Astrocyte (in vitro differentiated cells and primary cell): ENCODE measurements around the gene PKP3. TPM values are rescaled to one million over a fixed set of nuclear protein-coding genes. Genes with fewer than 3 reads are reported as not detected.
A peak's percentile ranks its signal among the peaks of the same experiment; 100 is the strongest.
"Not testable (repeated sequence)": the region's sequence is repeated elsewhere in the genome, so short reads cannot be mapped to it uniquely, and the experiment has no call there.

Experiments
- DNase-seq: peaks from one replicate; pipeline ENCODE4 v3.0.0-alpha.2; 2010; ENCODE audit warnings: low read depth
- FAIRE-seq: peaks from 2 replicates; lab custom pipeline; 2011; peaks lifted over from hg19 to GRCh38; lab: Jason Lieb, UNC
- H2AFZ ChIP-seq: 2 replicates; pipeline ENCODE4 v1.6.0; 2012; ENCODE audit warnings: low read depth, low read length, inconsistent platforms
- H3K27ac ChIP-seq: 2 replicates; pipeline ENCODE4 v1.5.1; 2011; ENCODE audit warnings: low read depth, low read length, inconsistent platforms
- H3K27me3 ChIP-seq: 2 replicates; pipeline ENCODE4 v1.6.0; 2011; ENCODE audit warnings: low read length, inconsistent platforms; ENCODE audit not compliant: insufficient read depth
- H3K36me3 ChIP-seq: 2 replicates; pipeline ENCODE4 v1.5.1; 2011; ENCODE audit warnings: low read length, inconsistent platforms; ENCODE audit not compliant: insufficient read depth
- H3K4me1 ChIP-seq: 2 replicates; pipeline ENCODE4 v1.5.1; 2011; ENCODE audit warnings: low read length, inconsistent platforms; ENCODE audit not compliant: insufficient read depth
- H3K4me2 ChIP-seq: 2 replicates; pipeline ENCODE4 v1.6.0; 2012; ENCODE audit warnings: low read length, inconsistent platforms
- H3K4me3 ChIP-seq: 2 replicates; pipeline ENCODE4 v1.5.1; 2011; ENCODE audit warnings: low read depth, mild to moderate bottlenecking, low read length, inconsistent platforms; ENCODE audit not compliant: insufficient read depth
- H3K79me2 ChIP-seq: 2 replicates; pipeline ENCODE4 v1.6.0; 2012; ENCODE audit warnings: mild to moderate bottlenecking, low read length, inconsistent platforms; ENCODE audit not compliant: insufficient read depth
- H3K9ac ChIP-seq: 2 replicates; pipeline ENCODE4 v1.6.0; 2012; ENCODE audit warnings: mild to moderate bottlenecking, low read length, inconsistent platforms
- H3K9me3 ChIP-seq: 2 replicates; pipeline ENCODE4 v1.5.1; 2012; ENCODE audit warnings: low read depth, mild to moderate bottlenecking, low read length, inconsistent platforms; ENCODE audit not compliant: insufficient read depth
- H4K20me1 ChIP-seq: 2 replicates; pipeline ENCODE4 v1.6.0; 2012; ENCODE audit warnings: low read length, inconsistent platforms; ENCODE audit not compliant: insufficient read depth
- H3K27ac Mint-ChIP-seq: one replicate; pipeline ENCODE4 v1.8.0; 2021; ENCODE audit warnings: mild to moderate bottlenecking, mixed read lengths; ENCODE audit not compliant: unreplicated experiment
- H3K27me3 Mint-ChIP-seq: one replicate; pipeline ENCODE4 v1.8.0; 2021; ENCODE audit warnings: low read depth, mixed read lengths; ENCODE audit not compliant: unreplicated experiment
- H3K36me3 Mint-ChIP-seq: one replicate; pipeline ENCODE4 v1.8.0; 2021; ENCODE audit warnings: low read depth, mixed read lengths; ENCODE audit not compliant: unreplicated experiment
- H3K4me1 Mint-ChIP-seq: one replicate; pipeline ENCODE4 v1.8.0; 2021; ENCODE audit warnings: low read depth, mixed read lengths; ENCODE audit not compliant: unreplicated experiment
- H3K4me3 Mint-ChIP-seq: one replicate; pipeline ENCODE4 v1.8.0; 2021; ENCODE audit warnings: mild to moderate bottlenecking, moderate library complexity, mixed read lengths; ENCODE audit not compliant: unreplicated experiment
- H3K9me3 Mint-ChIP-seq: one replicate; pipeline ENCODE4 v1.8.0; 2021; ENCODE audit warnings: mild to moderate bottlenecking, mixed read lengths; ENCODE audit not compliant: unreplicated experiment
- CTCF ChIP-seq: IDR thresholded peaks from 2 replicates; pipeline ENCODE4 v1.5.1; 2011; ENCODE audit warnings: low read depth, mild to moderate bottlenecking, inconsistent platforms, low read length, moderate library complexity; ENCODE audit not compliant: insufficient read depth
- EZH2 ChIP-seq: IDR thresholded peaks from 2 replicates; pipeline ENCODE4 v1.6.1; 2012; ENCODE audit warnings: mild to moderate bottlenecking, low read length, inconsistent platforms; ENCODE audit not compliant: insufficient read depth
- total RNA-seq: library from RNA; stranded (reverse); gene quantifications from 2 replicates; pipeline ENCODE4 v1.2.1, GENCODE V29; 2021

PKP3 gene
- total RNA-seq, 1 donor from 2014 or later, result 2.1 TPM

- H3K36me3 ChIP-seq, result no peaks in the 10 kb centered on the region
Measured at GRCh38 chr11:400241-400689, 6.3 kb downstream of the PKP3 start.

GRCh38 chr11:401196-401595 lies 7.2 kb downstream of the PKP3 start:
- H3K27ac ChIP-seq, H3K9me3 Mint-ChIP-seq, H3K9ac ChIP-seq, FAIRE-seq, H2AFZ ChIP-seq, H3K27me3 Mint-ChIP-seq, H3K4me2 ChIP-seq, H3K9me3 ChIP-seq, H3K27me3 ChIP-seq, DNase-seq, H3K4me3 Mint-ChIP-seq, H3K79me2 ChIP-seq, H4K20me1 ChIP-seq, H3K27ac Mint-ChIP-seq, H3K4me3 ChIP-seq, H3K36me3 ChIP-seq, H3K36me3 Mint-ChIP-seq, H3K4me1 Mint-ChIP-seq: not testable (repeated sequence)
- H3K4me1 ChIP-seq, result peaks cover 13% of the 10 kb centered on the region

More at GRCh38 chr11:400241-400689, 6.3 kb downstream of the PKP3 start:
- Histone ChIP-seq H2AFZ (no peak overlapping the region), H3K27me3 (peaks cover 6% of the 10 kb centered on the region), H3K4me3 (no peak overlapping the region), H3K9ac (no peak overlapping the region), H3K79me2 (no peaks in the 10 kb centered on the region), H3K4me2 (no peak overlapping the region), H3K27ac (no peak overlapping the region), H3K4me1 (peaks cover 13% of the 10 kb centered on the region), H4K20me1 (no peaks in the 10 kb centered on the region), H3K9me3 (no peaks in the 10 kb centered on the region)
- Mint-ChIP-seq H3K4me1 (no peaks in the 10 kb centered on the region), H3K9me3 (peaks cover 5% of the 10 kb centered on the region), H3K27ac (no peak overlapping the region), H3K36me3 (no peaks in the 10 kb centered on the region), H3K4me3 (no peak overlapping the region), H3K27me3 (no peaks in the 10 kb centered on the region)
- DNase-seq (no peak), FAIRE-seq (no peak)
- no peak for TF ChIP-seq CTCF
- no peak for TF ChIP-seq EZH2

GRCh38 chr11:403021-403760 lies 9.2 kb downstream of the PKP3 start:
- H3K36me3 Mint-ChIP-seq, result no peaks in the 10 kb centered on the region
- Histone ChIP-seq H3K4me1 (no peaks in the 10 kb centered on the region), H3K36me3 (no peaks in the 10 kb centered on the region), H3K4me2 (no peak overlapping the region), H3K27me3 (peaks cover 6% of the 10 kb centered on the region), H4K20me1 (no peaks in the 10 kb centered on the region), H3K4me3 (no peak overlapping the region), H3K9ac (no peak overlapping the region), H3K79me2 (no peaks in the 10 kb centered on the region), H3K27ac (no peak overlapping the region), H2AFZ (no peak overlapping the region), H3K9me3 (no peaks in the 10 kb centered on the region)
- TF ChIP-seq EZH2 (peak; percentile 32), CTCF (no peak)
- no peak for FAIRE-seq
- H3K27ac Mint-ChIP-seq, result no peak overlapping the region
- H3K4me3 Mint-ChIP-seq, result no peak overlapping the region
- DNase-seq, result no peak
- peaks cover 5% of the 10 kb centered on the region for H3K9me3 Mint-ChIP-seq
- no peaks in the 10 kb centered on the region for H3K4me1 Mint-ChIP-seq
- H3K27me3 Mint-ChIP-seq, result no peaks in the 10 kb centered on the region
